Type B pancreatic cell (in vitro differentiated cells): Measurements from ENCODE around the gene ADGRL2. TPM values are rescaled to one million over a fixed set of nuclear protein-coding genes. Genes with fewer than 3 reads are reported as not detected.

Experiments used
- DNase-seq: peaks from one replicate; pipeline ENCODE4 v3.0.0; 2021; ENCODE audit warnings: mixed read lengths; ENCODE audit not compliant: unreplicated experiment; ENCODE audit errors: extremely low spot score
- H3K27ac Mint-ChIP-seq: 2 replicates; pipeline ENCODE4 v1.8.0; 2021; ENCODE audit warnings: mild to moderate bottlenecking, mixed read lengths
- H3K27me3 Mint-ChIP-seq: 2 replicates; pipeline ENCODE4 v1.8.0; 2021; ENCODE audit warnings: mixed read lengths
- H3K36me3 Mint-ChIP-seq: 2 replicates; pipeline ENCODE4 v1.8.0; 2021; ENCODE audit warnings: mixed read lengths
- H3K4me1 Mint-ChIP-seq: one replicate; pipeline ENCODE4 v1.8.0; 2021; ENCODE audit warnings: mixed read lengths; ENCODE audit not compliant: unreplicated experiment
- H3K4me3 Mint-ChIP-seq: 2 replicates; pipeline ENCODE4 v1.8.0; 2021; ENCODE audit warnings: mild to moderate bottlenecking, mixed read lengths
- H3K9me3 Mint-ChIP-seq: 2 replicates; pipeline ENCODE4 v1.8.0; 2021; ENCODE audit warnings: mixed read lengths
- total RNA-seq: library from RNA; stranded (reverse); gene quantifications from 2 replicates; pipeline ENCODE4 v1.2.1, GENCODE V29; 2021; ENCODE audit warnings: low replicate concordance
- TF ChIP-seq, protein P1 (sequence below): fragments of 200-600 bp; sonication (generic); conservative IDR thresholded peaks from 2 replicates; pipeline ENCODE4 v1.5.0; 2021; ENCODE audit warnings: antibody characterized with exemption, mild to moderate bottlenecking

Gene ADGRL2
- total RNA-seq, 1 donor from 2014 or later, result 103 TPM

DNA sequence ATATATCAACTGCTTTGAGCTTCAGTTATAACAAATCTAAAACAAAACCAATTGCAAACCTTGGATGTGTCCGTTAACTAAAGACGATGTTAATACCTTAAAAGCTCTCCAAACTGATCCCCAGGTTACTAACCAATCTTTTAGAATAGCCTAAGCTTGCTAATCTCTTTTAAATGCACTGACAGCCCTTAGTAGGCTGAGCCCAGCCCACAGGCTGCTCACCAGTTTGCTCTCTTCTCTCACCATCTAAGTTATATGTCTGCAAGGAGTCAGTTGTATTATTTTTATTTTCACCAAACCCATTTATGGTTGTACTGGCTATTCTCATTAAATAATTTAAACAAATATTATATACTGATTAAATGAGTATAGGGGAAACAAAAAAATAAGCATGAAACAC is 199.5 kb downstream of the ADGRL2 start:
- no peak overlapping the region for H3K27ac Mint-ChIP-seq
- no peaks in the 10 kb centered on the region for H3K9me3 Mint-ChIP-seq
- TF ChIP-seq, protein P1, sequence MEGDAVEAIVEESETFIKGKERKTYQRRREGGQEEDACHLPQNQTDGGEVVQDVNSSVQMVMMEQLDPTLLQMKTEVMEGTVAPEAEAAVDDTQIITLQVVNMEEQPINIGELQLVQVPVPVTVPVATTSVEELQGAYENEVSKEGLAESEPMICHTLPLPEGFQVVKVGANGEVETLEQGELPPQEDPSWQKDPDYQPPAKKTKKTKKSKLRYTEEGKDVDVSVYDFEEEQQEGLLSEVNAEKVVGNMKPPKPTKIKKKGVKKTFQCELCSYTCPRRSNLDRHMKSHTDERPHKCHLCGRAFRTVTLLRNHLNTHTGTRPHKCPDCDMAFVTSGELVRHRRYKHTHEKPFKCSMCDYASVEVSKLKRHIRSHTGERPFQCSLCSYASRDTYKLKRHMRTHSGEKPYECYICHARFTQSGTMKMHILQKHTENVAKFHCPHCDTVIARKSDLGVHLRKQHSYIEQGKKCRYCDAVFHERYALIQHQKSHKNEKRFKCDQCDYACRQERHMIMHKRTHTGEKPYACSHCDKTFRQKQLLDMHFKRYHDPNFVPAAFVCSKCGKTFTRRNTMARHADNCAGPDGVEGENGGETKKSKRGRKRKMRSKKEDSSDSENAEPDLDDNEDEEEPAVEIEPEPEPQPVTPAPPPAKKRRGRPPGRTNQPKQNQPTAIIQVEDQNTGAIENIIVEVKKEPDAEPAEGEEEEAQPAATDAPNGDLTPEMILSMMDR, result no peak
- no peaks in the 10 kb centered on the region for H3K27me3 Mint-ChIP-seq
- no peaks in the 10 kb centered on the region for H3K36me3 Mint-ChIP-seq
- no peak for DNase-seq
- H3K4me3 Mint-ChIP-seq, result no peak overlapping the region
- H3K4me1 Mint-ChIP-seq, result peaks cover 6% of the 10 kb centered on the region

DNA sequence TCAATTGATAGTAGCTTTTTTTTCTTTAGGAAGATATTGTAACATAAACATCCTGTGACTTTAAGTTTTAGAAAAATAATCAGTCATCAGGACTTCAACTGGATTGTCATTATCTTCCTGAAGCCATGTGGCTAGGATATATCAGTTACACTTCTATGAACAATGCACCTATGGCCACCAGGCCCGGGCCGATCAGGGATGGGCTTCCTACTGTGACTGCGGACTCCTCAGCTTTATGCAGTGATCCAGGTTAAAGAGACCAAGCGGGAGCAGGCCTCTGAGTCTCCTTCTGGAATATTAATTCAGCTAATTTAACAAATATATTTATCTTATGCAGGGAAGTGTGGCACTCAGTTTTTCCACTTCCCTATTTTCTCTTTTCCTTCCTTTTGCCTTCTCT is 200.6 kb downstream of the ADGRL2 start:
- TF ChIP-seq, protein P1, result no peak
- Mint-ChIP-seq H3K4me1 (peaks cover 6% of the 10 kb centered on the region), H3K27ac (no peak overlapping the region), H3K4me3 (no peak overlapping the region), H3K36me3 (no peaks in the 10 kb centered on the region), H3K27me3 (no peaks in the 10 kb centered on the region), H3K9me3 (no peaks in the 10 kb centered on the region)
- DNase-seq, result no peak

DNA sequence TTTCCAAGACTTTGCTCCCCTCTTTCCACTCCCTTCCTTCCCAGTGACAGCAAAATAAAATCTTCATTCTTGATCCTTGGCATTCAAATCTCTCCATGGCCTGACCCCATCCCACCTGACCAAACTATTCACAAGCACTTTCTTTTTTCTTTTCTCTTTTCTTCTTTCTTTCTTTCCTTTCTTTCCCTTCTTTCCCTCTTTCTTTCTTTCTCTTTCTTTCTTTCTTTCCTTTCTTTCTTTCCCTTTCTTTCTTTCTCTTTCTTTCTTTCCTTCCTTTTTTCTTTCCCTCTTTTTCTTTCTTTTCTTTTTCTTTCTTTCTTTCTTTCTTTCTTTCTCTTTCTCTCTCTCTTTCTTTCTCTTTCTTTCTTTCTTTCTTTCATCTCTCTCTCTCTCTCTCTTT is 207.1 kb downstream of the ADGRL2 start:
- TF ChIP-seq, protein P1, result no peak
- Mint-ChIP-seq H3K4me1 (no peaks in the 10 kb centered on the region), H3K27me3 (no peaks in the 10 kb centered on the region), H3K4me3 (no peak overlapping the region), H3K9me3 (no peaks in the 10 kb centered on the region), H3K27ac (no peak overlapping the region), H3K36me3 (no peaks in the 10 kb centered on the region)
- no peak for DNase-seq

DNA sequence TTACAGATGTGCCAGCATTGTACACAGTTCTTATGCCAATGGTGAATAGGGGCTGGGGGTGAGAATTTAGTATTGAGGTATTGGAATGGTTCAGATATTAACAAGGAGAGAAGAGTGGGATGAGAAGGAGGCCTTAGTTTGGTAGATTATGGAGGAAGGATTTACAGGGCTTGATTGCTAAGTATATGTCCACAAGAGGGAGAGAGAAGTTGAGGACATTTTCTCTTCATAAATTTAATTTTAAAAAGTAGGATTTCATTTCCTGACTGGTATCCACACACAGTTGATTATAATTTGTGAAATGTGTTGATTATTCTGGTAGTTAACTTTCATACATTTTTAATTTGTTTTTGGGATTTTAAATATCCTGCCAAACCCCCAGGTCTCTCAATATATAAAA is 213.0 kb downstream of the ADGRL2 start:
- peaks cover 5% of the 10 kb centered on the region for H3K9me3 Mint-ChIP-seq
- no peak overlapping the region for H3K4me3 Mint-ChIP-seq
- no peaks in the 10 kb centered on the region for H3K4me1 Mint-ChIP-seq
- DNase-seq, result no peak
- H3K27me3 Mint-ChIP-seq, result no peaks in the 10 kb centered on the region
- H3K36me3 Mint-ChIP-seq, result no peaks in the 10 kb centered on the region
- TF ChIP-seq, protein P1, result peak; percentile 50
- no peak overlapping the region for H3K27ac Mint-ChIP-seq

DNA sequence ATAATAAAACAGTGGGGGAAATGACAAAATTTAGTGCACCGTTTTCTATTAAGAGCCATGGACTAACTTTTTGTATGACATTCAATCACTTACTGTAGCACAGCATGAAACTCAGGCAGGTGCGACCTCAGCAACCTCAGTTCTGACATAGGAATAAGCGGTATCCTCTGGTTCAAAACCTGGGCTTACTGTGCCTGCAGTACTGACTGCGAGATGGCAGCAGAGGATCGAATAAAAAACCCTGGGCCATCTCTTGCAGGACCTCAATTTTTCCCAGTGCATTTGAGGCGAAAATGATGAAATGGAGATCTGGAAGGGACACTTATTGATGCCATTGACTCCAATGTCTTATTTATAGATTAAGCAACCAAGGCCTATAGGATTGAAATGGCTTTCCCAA is 214.7 kb downstream of the ADGRL2 start:
- Mint-ChIP-seq H3K4me3 (no peak overlapping the region), H3K27ac (no peak overlapping the region), H3K4me1 (no peaks in the 10 kb centered on the region), H3K27me3 (no peaks in the 10 kb centered on the region), H3K9me3 (peaks cover 5% of the 10 kb centered on the region), H3K36me3 (no peaks in the 10 kb centered on the region)
- TF ChIP-seq, protein P1, result no peak
- DNase-seq, result no peak

DNA sequence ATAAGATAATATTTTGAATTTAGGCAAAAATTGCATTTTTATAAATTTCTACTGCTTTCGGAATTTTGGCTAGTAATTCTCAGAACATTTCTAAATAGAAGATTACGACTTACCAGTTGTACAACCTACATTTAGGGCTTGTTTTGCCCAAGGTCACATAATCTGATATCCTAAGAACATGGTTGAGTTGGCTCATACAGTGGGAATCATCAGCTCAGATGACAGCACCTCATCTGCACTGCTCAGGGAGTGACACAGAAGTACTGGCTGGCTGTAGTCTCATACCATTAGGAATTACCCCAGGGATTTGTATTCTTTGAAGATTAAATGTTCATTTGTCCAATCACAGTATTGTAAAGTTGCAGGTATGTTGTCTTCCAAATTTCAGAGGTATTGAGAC is 217.6 kb downstream of the ADGRL2 start:
- Mint-ChIP-seq H3K4me3 (no peak overlapping the region), H3K9me3 (peaks cover 7% of the 10 kb centered on the region), H3K27ac (no peak overlapping the region), H3K36me3 (no peaks in the 10 kb centered on the region), H3K4me1 (no peaks in the 10 kb centered on the region), H3K27me3 (no peaks in the 10 kb centered on the region)
- DNase-seq, result no peak
- TF ChIP-seq, protein P1, result no peak
